Aorta (tissue), 5 donors: ENCODE data around the gene HIVEP3. TPM values are rescaled to one million over a fixed set of nuclear protein-coding genes. Genes with fewer than 3 reads are reported as not detected.

ENCODE experiments used
- ATAC-seq: fragments of 200-7000 bp; cut with Tn5 transposase; one replicate; pipeline ENCODE4 v1.9.1; 2022; ENCODE audit warnings: moderate library complexity; ENCODE audit not compliant: low FRiP score
- DNase-seq, 2 donors: peaks; one replicate each; pipeline ENCODE4 v3.0.0-alpha.2; 2020
- H3K27ac ChIP-seq, 2 donors: one replicate each; pipeline ENCODE4 v1.5.1; 2013; ENCODE audit warnings: low read length in 2 of 2, mild to moderate bottlenecking in 2 of 2, moderate library complexity in 2 of 2, control low read depth in 1 of 2, inconsistent platforms in 1 of 2, low read depth in 1 of 2
- H3K27me3 ChIP-seq, 2 donors: one replicate each; pipeline ENCODE4 v1.6.1; 2013; ENCODE audit warnings: control low read depth in 1 of 2, low read length in 1 of 2, mild to moderate bottlenecking in 1 of 2, moderate library complexity in 1 of 2; ENCODE audit not compliant: insufficient read depth in 2 of 2, control insufficient read depth in 1 of 2
- H3K36me3 ChIP-seq, 2 donors: one replicate each; pipeline ENCODE4 v1.6.1; 2013; ENCODE audit warnings: control low read depth in 1 of 2, low read length in 1 of 2, mild to moderate bottlenecking in 1 of 2; ENCODE audit not compliant: insufficient read depth in 2 of 2, control insufficient read depth in 1 of 2
- H3K4me1 ChIP-seq, 2 donors: one replicate each; pipeline ENCODE4 v1.6.1; 2013; ENCODE audit warnings: low read length in 2 of 2, control low read depth in 1 of 2, mild to moderate bottlenecking in 1 of 2, moderate library complexity in 1 of 2; ENCODE audit not compliant: insufficient read depth in 2 of 2, control insufficient read depth in 1 of 2
- H3K4me3 ChIP-seq, 2 donors: one replicate each; pipeline ENCODE4 v1.5.1; 2013; ENCODE audit warnings: low read length in 2 of 2, control low read depth in 1 of 2, mild to moderate bottlenecking in 1 of 2
- H3K9me3 ChIP-seq: one replicate; pipeline ENCODE4 v1.6.1; 2013; ENCODE audit warnings: mild to moderate bottlenecking, low read length; ENCODE audit not compliant: control insufficient read depth
- WGBS, 2 donors: extraction: QIAGEN DNeasy Blood & Tissue Kit; methylation state at CpG; one replicate each; pipeline ENCODE4 v1.1.7; 2013; 5-methylcytosine and 5-hydroxymethylcytosine counted together
- intact Hi-C, 2 donors: fragments of 100-400 bp; cut with DNase I; formaldehyde crosslinking; loops; one replicate each; pipeline versions ENCODE4 v1.14.2 to v1.15.0; 2022
- polyA plus RNA-seq, 2 donors: library from polyadenylated mRNA; stranded (reverse); fragments of 200-250 nt; gene quantifications; one replicate each; pipeline ENCODE4 v1.2.3, GENCODE V29; 2013
- total RNA-seq, 2 donors: library from RNA; stranded (reverse); fragmentation: NEBNext Ultra II Directional; extraction: Animal tissue kit (Norgen Biotek cat#: 25700); gene quantifications; one replicate each; pipeline ENCODE4 v1.2.1, GENCODE V29; 2021
- donor health status: healthy with polysubstance abuse.
- donor health status: Bipolar disorder and iron deficiency.
- donor health status: DM: no; HTN: no; CAD: no.
- donor health status: DM: no; HTN: no; CAD: no.
- donor health status: DM: yes; HTN: yes; CAD: no.

Gene HIVEP3
- total and polyA plus RNA-seq, 4 donors: 1.6 to 6.3 (median 4.0) TPM

- H3K9me3 ChIP-seq: no peaks in the 10 kb centered on the region
- no peaks in the 10 kb centered on the region for H3K4me1 ChIP-seq
- 87 to 88% methylated on average over 10 of the region's 10 CpGs for WGBS, 2 donors
- H3K4me3 ChIP-seq: no peak overlapping the region
- intact Hi-C loops: no loop called here
- ATAC-seq: no peak
- H3K36me3 ChIP-seq: no peaks in the 10 kb centered on the region
- DNase-seq: no peak
- H3K27me3 ChIP-seq: no peaks in the 10 kb centered on the region
- no peak overlapping the region for H3K27ac ChIP-seq
These were observed 395.7 kb downstream of the HIVEP3 start for GRCh38 chr1:41523071-41523470.

- Histone ChIP-seq H3K4me1 (no peaks in the 10 kb centered on the region), H3K4me3 (no peak overlapping the region), H3K36me3 (no peaks in the 10 kb centered on the region), H3K9me3 (no peaks in the 10 kb centered on the region), H3K27ac (no peak overlapping the region), H3K27me3 (no peaks in the 10 kb centered on the region)
- DNase-seq: no peak
- 76 to 81% methylated on average over 12 of the region's 12 CpGs for WGBS, 2 donors
- no peak for ATAC-seq
- intact Hi-C loops: no loop called here
These were observed 397.0 kb downstream of the HIVEP3 start for GRCh38 chr1:41521766-41522165.

- 88 to 89% methylated on average over 14 to 15 of the region's 15 CpGs for WGBS, 2 donors
- H3K27ac ChIP-seq: no peak overlapping the region
- no peaks in the 10 kb centered on the region for H3K36me3 ChIP-seq
- no peak overlapping the region for H3K4me3 ChIP-seq
- intact Hi-C loops: no loop called here
- no peaks in the 10 kb centered on the region for H3K4me1 ChIP-seq
- no peak for DNase-seq
- H3K9me3 ChIP-seq: no peaks in the 10 kb centered on the region
- no peak for ATAC-seq
- H3K27me3 ChIP-seq: no peaks in the 10 kb centered on the region
These were observed 397.6 kb downstream of the HIVEP3 start for GRCh38 chr1:41520951-41521752.

GRCh38 chr1:41519667-41520066, 399.1 kb downstream of the HIVEP3 start:
- intact Hi-C loops: loop anchor here in 1 of 2 donors (10.0 kb wide), 2 partner anchors 145 to 255 kb away; no protein-coding TSS in a partner anchor
- no peak overlapping the region for H3K4me3 ChIP-seq
- ATAC-seq (no peak), DNase-seq (no peak)
- no peaks in the 10 kb centered on the region for H3K4me1 ChIP-seq
- no peak overlapping the region for H3K27ac ChIP-seq
- H3K27me3 ChIP-seq: no peaks in the 10 kb centered on the region
- WGBS, 2 donors: 94% methylated on average over 5 of the region's 5 CpGs
- no peaks in the 10 kb centered on the region for H3K36me3 ChIP-seq
- no peaks in the 10 kb centered on the region for H3K9me3 ChIP-seq

GRCh38 chr1:41518471-41518870, 400.3 kb downstream of the HIVEP3 start:
- H3K4me3 ChIP-seq: no peak overlapping the region
- no peaks in the 10 kb centered on the region for H3K9me3 ChIP-seq
- no peaks in the 10 kb centered on the region for H3K27me3 ChIP-seq
- 94 to 95% methylated on average over 5 of the region's 5 CpGs for WGBS, 2 donors
- ATAC-seq (no peak), DNase-seq (no peak)
- no peaks in the 10 kb centered on the region for H3K4me1 ChIP-seq
- no peak overlapping the region for H3K27ac ChIP-seq
- intact Hi-C loops: loop anchor here in 1 of 2 donors (10.0 kb wide), 2 partner anchors 146 to 254 kb away; no protein-coding TSS in a partner anchor
- no peaks in the 10 kb centered on the region for H3K36me3 ChIP-seq

GRCh38 chr1:41517062-41517438, 401.7 kb downstream of the HIVEP3 start:
- H3K27me3 ChIP-seq: no peaks in the 10 kb centered on the region
- H3K27ac ChIP-seq: no peak overlapping the region
- no peaks in the 10 kb centered on the region for H3K9me3 ChIP-seq
- no peak for DNase-seq
- ATAC-seq: no peak
- 47 to 55% methylated on average over 3 of the region's 3 CpGs for WGBS, 2 donors
- H3K36me3 ChIP-seq: no peaks in the 10 kb centered on the region
- intact Hi-C loops: loop anchor here in 1 of 2 donors (10.0 kb wide), 2 partner anchors 148 to 252 kb away; no protein-coding TSS in a partner anchor
- H3K4me1 ChIP-seq: no peaks in the 10 kb centered on the region
- H3K4me3 ChIP-seq: no peak overlapping the region

- no peaks in the 10 kb centered on the region for H3K4me1 ChIP-seq
- no peaks in the 10 kb centered on the region for H3K27me3 ChIP-seq
- WGBS, 2 donors: 7 to 9% methylated on average over 43 to 53 of the region's 53 CpGs
- H3K9me3 ChIP-seq: no peaks in the 10 kb centered on the region
- intact Hi-C loops: loop anchor here in 1 of 2 donors (1.0 to 10.0 kb wide), 3 partner anchors 63 to 252 kb away; no protein-coding TSS in a partner anchor
- DNase-seq: peak; percentile 91 to 97
- no peak overlapping the region for H3K4me3 ChIP-seq
- peak; percentile 96 for ATAC-seq
- no peak overlapping the region for H3K27ac ChIP-seq
- H3K36me3 ChIP-seq: no peaks in the 10 kb centered on the region
These were observed 402.3 kb downstream of the HIVEP3 start for GRCh38 chr1:41516168-41517061.

GRCh38 chr1:41515778-41516167, 402.9 kb downstream of the HIVEP3 start:
- DNase-seq (no peak), ATAC-seq (no peak)
- H3K36me3 ChIP-seq: no peaks in the 10 kb centered on the region
- intact Hi-C loops: loop anchor here in 1 of 2 donors (1.0 to 10.0 kb wide), 3 partner anchors 64 to 251 kb away; no protein-coding TSS in a partner anchor
- H3K9me3 ChIP-seq: no peaks in the 10 kb centered on the region
- H3K27me3 ChIP-seq: no peaks in the 10 kb centered on the region
- H3K27ac ChIP-seq: no peak overlapping the region
- 6 to 8% methylated on average over 6 of the region's 6 CpGs for WGBS, 2 donors
- no peaks in the 10 kb centered on the region for H3K4me1 ChIP-seq
- H3K4me3 ChIP-seq: no peak overlapping the region
